ENCODE measurements around the gene RELB.

Gene RELB

GRCh38 chr19:45061965-45062364 lies 60.7 kb downstream of the RELB start:
- Histone ChIP-seq H4K20me1 (ENCODE audit: insufficient read depth, low read length) (peaks cover 32% of the 10 kb centered on the region), H3K79me2 (ENCODE audit: insufficient read depth, low read length) (peaks cover 5% of the 10 kb centered on the region; the same call in 1 of the 2 replicates), H3K9ac (ENCODE audit: low read depth, low read length) (no peak overlapping the region), H3K27ac (ENCODE audit: low read length) (no peak overlapping the region), H3K36me3 (ENCODE audit: insufficient read depth, low read length) (peaks cover 91% of the 10 kb centered on the region), H3K9me3 (ENCODE audit: insufficient read depth, low read length, severe bottlenecking) (no peaks in the 10 kb centered on the region), H3K4me1 (ENCODE audit: insufficient read depth, low read length) (no peaks in the 10 kb centered on the region), H3K4me3 (ENCODE audit: low read depth in 1 of 2, low read length in 2 of 2) (no peak overlapping the region), H3K27me3 (ENCODE audit: insufficient read depth, low read length, poor library complexity) (no peaks in the 10 kb centered on the region), H2AFZ (ENCODE audit: low read depth, low read length) (no peak overlapping the region), H3K4me2 (ENCODE audit: insufficient read depth, low read length) (no peak overlapping the region)
- TF ChIP-seq EZH2 (IDR thresholded peaks at IDR 0.05; ENCODE audit: borderline replicate concordance, low read depth, low read length, severe bottlenecking) (no peak), CTCF (IDR thresholded peaks at IDR 0.05; ENCODE audit: borderline replicate concordance, extremely low read depth, low read length, poor library complexity, severe bottlenecking) (no peak)
- DNase-seq (no peak), ATAC-seq (ENCODE audit: insufficient read depth, low read depth) (no peak)

GRCh38 chr19:45063851-45064801 lies 62.9 kb downstream of the RELB start:
- no peak overlapping the region for H3K27ac ChIP-seq (ENCODE audit: low read length)
- no peak for DNase-seq
- no peak overlapping the region for H3K9ac ChIP-seq (ENCODE audit: low read depth, low read length)
- H2AFZ ChIP-seq (ENCODE audit: low read depth, low read length) = no peak overlapping the region
- peaks cover 20% of the 10 kb centered on the region for H4K20me1 ChIP-seq (ENCODE audit: insufficient read depth, low read length)
- H3K79me2 ChIP-seq (ENCODE audit: insufficient read depth, low read length) = peaks cover 5% of the 10 kb centered on the region; the same call in 1 of the 2 replicates
- H3K36me3 ChIP-seq (ENCODE audit: insufficient read depth, low read length) = peaks cover 89% of the 10 kb centered on the region
- no peaks in the 10 kb centered on the region for H3K27me3 ChIP-seq (ENCODE audit: insufficient read depth, low read length, poor library complexity)
- no peak overlapping the region for H3K4me3 ChIP-seq (ENCODE audit: low read depth in 1 of 2, low read length in 2 of 2)
- no peaks in the 10 kb centered on the region for H3K9me3 ChIP-seq (ENCODE audit: insufficient read depth, low read length, severe bottlenecking)
- no peak overlapping the region for H3K4me2 ChIP-seq (ENCODE audit: insufficient read depth, low read length)
- ATAC-seq (ENCODE audit: insufficient read depth, low read depth) = no peak
- no peaks in the 10 kb centered on the region for H3K4me1 ChIP-seq (ENCODE audit: insufficient read depth, low read length)
- TF ChIP-seq CTCF (IDR thresholded peaks at IDR 0.05; ENCODE audit: borderline replicate concordance, extremely low read depth, low read length, poor library complexity, severe bottlenecking) (no peak), EZH2 (IDR thresholded peaks at IDR 0.05; ENCODE audit: borderline replicate concordance, low read depth, low read length, severe bottlenecking) (no peak)

DNA sequence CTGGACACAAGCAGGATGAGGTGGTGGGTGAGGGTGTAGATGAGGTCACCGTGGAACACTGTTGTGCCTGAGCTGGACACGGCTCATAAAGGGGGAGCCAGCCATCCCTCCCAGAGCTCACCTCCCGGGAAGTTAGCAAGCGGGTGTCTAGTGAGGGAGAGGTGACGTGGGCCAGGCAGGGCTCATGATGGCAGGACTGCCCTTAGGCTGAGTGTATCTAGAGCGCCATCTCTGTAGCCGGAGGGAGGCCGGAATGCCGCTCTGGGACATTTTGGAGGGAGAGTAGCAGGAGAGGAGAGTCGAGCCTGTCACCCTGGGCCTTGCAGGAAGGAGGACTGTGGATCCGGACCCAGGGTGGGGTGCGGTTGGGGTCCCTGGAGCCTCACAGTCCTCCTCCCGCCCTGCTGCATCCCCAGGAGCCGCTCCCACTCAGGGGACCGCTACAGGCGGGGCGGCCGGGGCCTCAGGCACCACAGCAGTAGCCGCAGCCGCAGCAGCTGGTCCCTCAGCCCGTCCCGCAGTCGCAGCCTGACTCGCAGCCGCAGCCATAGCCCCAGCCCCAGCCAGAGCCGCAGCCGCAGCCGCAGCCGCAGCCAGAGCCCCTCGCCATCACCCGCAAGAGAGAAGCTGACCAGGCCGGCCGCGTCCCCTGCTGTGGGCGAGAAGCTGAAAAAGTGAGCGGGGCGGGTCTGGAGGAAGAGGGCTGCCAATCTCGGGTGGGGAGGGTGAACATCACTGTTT lies 65.8 kb downstream of the RELB start:
- H2AFZ ChIP-seq (ENCODE audit: low read depth, low read length) = no peak overlapping the region
- DNase-seq (no peak), ATAC-seq (ENCODE audit: insufficient read depth, low read depth) (no peak)
- H3K79me2 ChIP-seq (ENCODE audit: insufficient read depth, low read length) = peaks cover 5% of the 10 kb centered on the region; the same call in 1 of the 2 replicates
- TF ChIP-seq CTCF (IDR thresholded peaks at IDR 0.05; ENCODE audit: borderline replicate concordance, extremely low read depth, low read length, poor library complexity, severe bottlenecking) (no peak), EZH2 (IDR thresholded peaks at IDR 0.05; ENCODE audit: borderline replicate concordance, low read depth, low read length, severe bottlenecking) (no peak)
- no peak overlapping the region for H3K9ac ChIP-seq (ENCODE audit: low read depth, low read length)
- H3K36me3 ChIP-seq (ENCODE audit: insufficient read depth, low read length) = peaks cover 81% of the 10 kb centered on the region
- peaks cover 12% of the 10 kb centered on the region for H4K20me1 ChIP-seq (ENCODE audit: insufficient read depth, low read length)
- H3K4me2 ChIP-seq (ENCODE audit: insufficient read depth, low read length) = no peak overlapping the region
- no peaks in the 10 kb centered on the region for H3K4me1 ChIP-seq (ENCODE audit: insufficient read depth, low read length)
- H3K9me3 ChIP-seq (ENCODE audit: insufficient read depth, low read length, severe bottlenecking) = no peaks in the 10 kb centered on the region
- no peak overlapping the region for H3K4me3 ChIP-seq (ENCODE audit: low read depth in 1 of 2, low read length in 2 of 2)
- no peak overlapping the region for H3K27ac ChIP-seq (ENCODE audit: low read length)
- H3K27me3 ChIP-seq (ENCODE audit: insufficient read depth, low read length, poor library complexity) = no peaks in the 10 kb centered on the region
